Stimulated activated CD8-positive, alpha-beta memory T cell treated with anti-CD3 and anti-CD28 coated beads, Interleukin-15, amount 100 ng/mL, for 48 hours (primary cell): ENCODE results near the gene INSIG1.

Source experiments
- DNase-seq, 2 donors: peaks; one replicate each; pipeline ENCODE4 v3.0.0-alpha.2; 2020; ENCODE audit warnings: low read depth in 2 of 2

Gene INSIG1

DNA sequence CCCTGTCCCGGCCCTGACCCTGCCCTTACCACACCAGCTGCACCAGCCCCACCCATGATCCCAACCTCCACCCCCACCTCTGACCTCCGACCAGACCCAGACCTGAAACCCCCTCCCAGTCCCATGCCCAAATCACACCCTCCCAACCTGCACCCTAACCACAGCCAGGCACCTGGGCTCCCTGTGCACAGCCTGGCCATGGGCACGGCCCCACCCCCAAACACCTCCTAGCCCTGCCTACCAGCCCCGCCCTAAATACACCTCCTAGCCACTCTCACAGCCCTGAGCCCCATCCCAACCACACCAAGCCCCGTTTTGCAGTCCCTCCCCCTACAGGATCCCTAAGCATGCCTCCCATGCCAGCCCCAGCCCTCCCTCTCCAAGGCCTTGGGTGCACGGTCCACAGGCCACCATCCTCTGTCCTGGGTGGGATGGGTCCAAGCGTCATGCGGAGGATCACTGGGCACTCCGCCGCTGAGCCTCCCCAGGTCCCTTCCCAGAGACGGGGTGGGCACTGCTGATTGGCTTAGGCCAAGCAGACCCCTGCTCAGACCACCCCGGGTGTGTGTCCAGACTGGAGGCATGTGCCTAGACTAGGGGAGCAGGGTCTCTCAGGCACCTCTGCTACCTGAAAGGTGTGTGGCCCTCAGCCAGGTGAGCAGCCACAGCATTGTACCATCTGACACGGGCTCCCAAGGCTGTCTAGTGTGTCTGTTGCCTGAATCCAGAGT, 30.1 kb downstream of the INSIG1 start:
- no peak for DNase-seq

DNA sequence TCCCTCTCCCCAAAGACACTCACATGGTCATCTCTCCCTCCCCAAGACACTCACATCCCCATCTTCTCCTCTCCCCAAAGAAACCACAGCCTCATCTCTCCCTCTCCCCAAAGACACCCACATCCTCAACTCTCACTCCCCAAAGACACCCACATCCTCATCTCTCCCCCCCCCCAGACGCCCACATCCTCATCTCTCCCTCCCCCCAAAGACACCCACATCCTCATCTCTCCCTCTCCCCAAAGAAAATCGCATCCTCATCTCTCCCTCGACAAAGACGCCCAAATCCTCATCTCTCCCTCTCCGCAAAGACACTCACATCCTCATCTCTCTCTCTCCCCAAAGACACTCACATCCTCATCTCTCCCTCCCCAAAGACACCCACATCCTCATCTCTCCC, 31.5 kb downstream of the INSIG1 start:
- DNase-seq = no peak

DNA sequence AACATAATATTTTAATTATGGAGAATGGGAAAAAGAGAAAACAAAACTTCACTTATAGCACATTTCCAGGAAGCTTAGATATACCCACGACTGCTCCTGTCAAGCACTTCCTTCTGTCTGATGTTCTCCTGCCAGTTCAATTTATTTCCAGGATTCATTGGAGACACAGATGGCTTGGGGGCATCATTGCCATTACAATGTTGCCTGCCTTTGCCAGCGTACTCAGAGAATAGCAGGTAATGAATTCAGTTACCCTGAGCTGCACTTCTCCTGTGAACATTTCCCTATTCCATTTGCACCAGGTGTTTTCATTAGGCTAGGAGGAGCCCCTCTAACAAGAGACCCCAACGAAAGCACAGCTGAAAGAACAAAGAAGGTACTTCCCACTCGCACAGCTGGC, 33.7 kb downstream of the INSIG1 start:
- no peak for DNase-seq

DNA sequence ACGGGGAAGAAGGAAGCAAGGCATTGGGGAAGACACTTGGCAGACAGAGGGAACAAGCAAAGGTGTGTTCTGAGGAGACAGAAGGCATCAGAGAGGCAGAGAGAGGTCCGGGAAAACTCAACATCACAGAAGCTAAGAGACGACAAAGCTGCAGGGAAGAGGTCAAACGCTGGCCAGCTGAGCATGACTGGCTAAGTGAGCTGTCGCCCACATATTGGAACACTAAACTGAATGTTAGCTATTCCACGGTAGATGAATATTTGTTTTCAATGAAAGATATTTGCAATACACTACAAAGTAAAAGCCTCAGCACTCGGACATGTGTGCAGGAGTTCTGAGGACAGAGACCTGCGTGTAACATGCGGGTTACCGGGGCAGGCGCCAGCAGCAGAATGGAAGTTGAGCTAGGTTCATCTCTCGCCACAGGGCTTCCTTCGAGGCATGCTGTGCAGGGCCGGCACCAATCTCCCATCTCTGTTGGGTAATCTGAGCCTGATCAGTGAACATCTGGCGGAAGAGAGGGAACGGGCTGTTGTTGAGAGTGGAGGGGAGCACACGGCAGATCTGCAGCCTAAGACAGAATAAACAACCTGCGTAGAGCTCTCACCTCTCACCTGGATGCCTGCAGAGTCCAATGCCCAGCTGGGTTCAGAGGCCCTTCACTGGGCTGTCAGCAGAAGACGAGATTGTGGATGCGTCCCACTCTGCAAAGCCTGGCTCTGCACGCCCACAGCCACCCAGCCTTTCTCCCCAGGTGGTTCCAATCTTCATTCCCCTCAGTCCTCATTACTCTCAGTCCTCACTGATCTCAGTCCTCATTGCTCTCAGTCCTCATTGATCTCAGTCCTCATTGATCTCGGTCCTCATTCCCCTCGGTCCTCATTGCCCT, 35.9 kb downstream of the INSIG1 start:
- DNase-seq = no peak

DNA sequence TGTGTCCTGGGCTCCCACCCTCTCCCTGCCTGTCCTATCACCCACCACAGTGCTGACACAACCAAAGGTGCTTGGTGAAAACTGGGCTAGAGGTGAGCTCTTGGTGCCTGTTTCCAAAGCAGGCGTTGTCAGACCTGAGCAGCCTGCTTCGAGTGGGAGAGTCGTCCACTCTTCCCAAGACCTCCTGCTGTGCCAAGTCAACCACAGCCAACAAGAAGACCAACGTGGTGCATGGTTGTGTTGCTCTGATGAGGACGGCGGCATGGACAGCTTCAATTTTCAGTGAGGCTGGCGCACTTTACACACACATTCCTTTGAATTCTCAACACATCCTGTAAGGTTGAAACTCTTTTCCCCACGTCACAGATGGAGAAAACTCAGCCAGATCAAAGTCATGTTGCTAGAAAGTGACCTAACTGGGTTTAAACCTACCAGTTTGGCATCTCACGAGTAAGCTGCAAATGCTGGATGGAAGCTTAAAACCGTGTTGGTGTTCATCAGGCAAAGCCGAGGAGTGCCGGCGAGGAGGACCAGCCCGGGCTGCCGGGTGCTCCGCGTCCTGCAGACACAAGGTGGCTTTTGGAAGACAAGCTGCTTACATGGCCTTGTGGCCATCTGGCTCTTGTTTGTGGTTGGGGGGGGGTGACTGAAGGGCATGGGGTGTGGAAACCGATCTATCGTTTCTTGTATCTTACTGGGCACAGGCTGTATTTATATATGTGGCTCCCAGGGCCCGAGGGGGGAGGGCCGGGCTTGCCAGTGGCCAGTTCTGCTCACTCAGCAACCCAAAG, 39.3 kb downstream of the INSIG1 start:
- DNase-seq = no peak

DNA sequence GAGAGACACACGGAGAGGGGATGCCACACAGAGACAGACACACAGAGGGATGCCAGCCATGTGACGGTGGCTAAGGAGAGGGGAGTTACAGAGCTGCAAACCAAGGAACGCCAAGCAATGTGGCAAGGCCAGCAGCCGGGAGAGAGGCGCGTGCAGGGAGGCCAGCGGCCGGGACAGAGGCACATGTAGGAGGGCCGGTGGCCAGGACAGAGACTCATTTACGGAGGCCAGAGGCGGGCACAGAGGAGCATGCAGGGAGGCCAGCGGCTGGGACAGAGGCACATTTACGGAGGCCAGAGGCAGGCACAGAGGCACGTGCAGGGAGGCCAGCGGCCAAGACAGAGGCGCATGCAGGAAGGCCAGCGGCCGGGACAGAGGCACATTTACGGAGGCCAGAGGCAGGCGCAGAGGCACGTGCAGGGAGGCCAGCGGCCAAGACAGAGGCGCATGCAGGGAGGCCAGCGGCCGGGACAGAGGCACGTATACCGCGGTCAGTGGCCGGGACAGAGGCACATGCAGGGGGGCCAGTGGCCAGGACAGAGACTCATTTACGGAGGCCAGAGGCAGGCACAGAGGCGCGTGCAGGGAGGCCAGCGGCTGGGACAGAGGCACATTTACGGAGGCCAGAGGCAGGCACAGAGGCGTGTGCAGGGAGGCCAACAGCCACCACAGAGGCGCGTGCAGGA, 40.4 kb downstream of the INSIG1 start:
- no peak for DNase-seq

DNA sequence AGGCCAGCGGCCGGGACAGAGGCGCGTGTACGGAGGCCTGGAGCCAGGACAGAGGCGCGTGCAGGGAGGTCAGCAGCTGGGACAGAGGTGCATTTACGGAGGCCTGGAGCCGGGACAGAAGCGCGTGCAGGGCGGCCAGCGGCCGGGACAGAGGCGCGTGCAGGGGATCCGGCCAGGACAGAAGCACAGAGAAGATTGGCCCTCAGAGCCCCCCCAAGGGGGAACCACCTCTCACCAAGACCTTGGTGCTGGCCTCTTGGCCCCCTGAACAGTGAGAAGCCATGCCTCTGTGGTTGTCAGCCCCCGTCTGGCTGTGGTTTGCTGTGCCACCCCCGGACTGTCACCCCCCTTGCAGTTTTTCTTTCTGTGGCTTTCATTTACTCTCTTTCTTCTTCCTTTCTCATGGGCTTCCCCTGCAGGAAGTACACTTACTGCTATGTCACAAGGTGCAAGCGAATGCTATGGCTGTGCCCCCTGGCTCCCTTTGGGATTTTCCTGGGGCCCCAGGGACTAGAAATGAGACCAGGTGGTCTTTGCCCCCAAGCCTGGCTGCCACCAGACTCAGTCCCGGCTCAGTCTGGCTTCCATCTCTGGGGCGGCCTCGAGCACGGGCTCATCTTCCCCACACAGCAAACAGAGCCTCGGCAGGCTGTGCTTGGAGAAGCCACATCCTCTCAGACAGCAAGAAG, 41.1 kb downstream of the INSIG1 start:
- DNase-seq = peak; percentile 18 to 23

DNA sequence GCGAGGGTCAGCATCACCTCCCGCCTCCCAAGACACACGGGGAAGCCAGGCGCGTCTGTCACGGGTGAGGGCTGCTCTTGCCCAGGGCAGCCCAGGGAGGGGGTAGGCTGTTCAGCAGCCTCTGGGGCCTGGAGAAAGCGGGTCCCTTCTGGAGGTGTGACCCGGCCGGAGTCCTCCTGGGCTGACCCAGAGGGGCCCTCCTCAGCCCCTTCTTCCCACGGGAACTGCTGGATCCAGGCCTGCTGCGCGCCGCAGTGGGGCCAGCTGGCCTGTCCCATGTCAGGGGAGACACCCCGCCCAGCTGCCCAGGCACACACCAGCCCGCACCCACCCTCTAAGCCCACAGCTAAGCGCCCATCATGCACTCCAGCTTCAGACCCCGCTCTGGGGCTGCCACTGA, 41.8 kb downstream of the INSIG1 start:
- DNase-seq = no peak

DNA sequence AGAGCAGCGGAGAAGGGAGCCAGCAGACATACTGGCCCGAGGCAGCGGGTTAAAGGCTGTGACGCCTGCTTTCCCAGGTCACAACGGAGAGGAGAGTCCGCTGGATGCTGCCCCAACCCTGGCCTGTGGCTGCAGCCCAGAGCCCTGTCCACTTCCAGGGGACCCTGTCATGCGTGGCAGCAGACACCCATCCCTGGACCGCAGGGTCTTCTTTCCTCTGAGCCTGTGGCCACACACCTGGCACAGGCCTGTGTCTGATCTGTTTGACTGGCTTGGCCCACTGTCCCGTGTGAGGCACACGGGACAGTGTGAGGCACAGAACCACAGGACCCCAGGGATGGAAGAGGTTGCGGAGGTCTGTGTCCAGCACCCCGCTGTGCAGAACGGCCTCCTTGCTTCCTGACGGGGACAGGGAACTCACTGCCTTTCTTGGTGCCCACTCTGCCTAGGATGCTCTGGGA, 42.4 kb downstream of the INSIG1 start:
- no peak for DNase-seq

DNA sequence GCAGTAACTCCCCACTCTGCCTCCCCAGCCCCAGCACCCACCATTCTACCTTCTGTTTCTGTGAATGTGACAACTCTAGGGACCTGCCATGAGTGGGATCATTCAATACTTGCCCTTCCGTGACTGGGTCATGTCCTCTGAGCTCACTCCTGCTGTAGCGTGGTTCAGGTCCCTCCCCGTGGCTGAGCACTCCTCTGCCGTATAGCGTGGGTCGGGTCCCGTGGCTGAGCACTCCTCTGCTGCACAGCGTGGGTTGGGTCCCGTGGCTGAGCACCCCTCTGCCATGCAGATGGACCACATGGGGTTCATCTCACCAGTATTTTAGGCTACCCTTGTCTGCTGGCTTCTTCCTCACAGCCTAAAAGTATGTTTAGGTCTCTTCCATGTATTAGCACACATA, 43.0 kb downstream of the INSIG1 start:
- DNase-seq = no peak

DNA sequence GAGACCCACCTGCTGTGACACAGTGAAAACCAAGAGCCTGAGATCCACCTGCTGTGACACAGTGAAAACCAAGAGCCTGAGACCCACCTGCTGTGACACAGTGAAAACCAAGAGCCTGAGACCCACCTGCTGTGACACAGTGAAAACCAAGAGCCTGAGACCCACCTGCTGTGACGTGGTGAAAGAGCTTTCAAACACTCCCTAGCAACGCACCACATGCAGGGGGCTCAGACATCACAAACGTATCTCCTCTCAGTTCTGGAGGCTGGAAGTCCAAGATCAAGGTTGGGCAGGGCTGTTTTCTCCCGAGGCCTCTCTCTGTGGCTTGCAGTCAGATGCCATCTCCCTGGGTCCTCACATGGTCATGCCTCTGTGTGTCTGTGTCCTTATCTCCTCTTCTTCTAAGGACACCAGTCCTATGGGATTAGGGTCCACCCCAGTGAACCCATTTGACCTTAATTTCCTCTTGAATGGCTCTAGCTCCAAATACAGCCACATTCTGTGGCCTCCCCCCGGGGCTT, 43.8 kb downstream of the INSIG1 start:
- DNase-seq = no peak

DNA sequence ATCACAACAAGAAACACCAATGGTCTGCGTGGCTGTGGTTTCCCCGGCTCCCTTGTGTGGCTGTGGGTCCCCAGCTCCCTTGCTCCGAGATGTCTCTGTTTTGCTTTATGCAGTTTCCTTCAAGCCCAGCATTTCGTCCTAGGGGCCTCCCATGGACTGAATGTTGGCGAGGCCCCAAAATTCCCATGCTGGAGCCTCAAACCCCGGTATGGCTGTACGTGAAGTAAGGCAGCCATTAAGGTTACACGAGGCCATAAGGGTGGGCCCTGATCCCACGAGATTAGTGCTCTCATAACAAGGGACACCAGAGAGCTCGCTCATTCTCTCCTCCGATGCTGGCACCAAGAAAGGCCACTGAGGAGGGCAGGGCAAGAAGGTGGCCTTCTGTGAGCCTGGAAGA, 44.6 kb downstream of the INSIG1 start:
- no peak for DNase-seq

DNA sequence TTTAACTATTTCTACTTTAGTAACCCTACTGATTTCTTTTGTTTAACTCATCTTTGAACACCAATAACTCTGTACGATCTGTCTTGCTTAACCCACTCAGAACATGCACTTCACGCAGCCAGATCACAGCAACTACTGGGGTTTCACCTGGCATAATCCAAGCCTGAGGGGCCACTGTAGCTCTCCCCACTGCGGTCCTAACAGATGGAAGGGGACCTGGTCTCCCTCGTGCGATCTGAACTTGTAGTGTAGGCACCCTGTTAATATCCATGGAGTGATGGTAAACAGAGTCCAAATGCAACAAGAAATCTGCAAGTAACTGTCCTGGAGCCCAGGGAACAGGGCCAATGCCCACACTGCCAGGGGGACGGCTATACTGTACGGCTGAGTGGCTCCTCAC, 45.5 kb downstream of the INSIG1 start:
- no peak for DNase-seq

DNA sequence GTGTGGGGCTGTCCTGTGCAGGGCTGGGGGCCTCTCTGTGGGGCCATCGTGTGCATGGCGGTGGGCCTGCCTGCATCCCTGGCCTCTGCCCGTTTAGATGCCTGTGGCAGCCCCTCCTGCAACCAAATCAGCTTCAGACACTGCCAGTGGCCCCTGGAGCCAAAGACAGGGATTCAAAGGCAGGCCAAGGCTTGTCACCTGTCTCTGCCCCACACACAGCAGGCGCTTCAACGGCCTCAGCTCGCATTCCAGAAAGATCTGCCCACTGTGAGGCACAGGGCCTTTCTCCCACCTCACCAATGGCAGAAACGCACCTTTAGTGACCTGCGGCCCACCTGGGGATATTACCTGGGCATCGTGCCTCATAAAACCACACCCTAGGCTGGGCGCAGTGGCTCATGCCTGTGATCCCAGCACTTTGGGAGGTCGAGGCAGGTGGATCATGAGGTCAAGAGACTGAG, 46.0 kb downstream of the INSIG1 start:
- DNase-seq = no peak

DNA sequence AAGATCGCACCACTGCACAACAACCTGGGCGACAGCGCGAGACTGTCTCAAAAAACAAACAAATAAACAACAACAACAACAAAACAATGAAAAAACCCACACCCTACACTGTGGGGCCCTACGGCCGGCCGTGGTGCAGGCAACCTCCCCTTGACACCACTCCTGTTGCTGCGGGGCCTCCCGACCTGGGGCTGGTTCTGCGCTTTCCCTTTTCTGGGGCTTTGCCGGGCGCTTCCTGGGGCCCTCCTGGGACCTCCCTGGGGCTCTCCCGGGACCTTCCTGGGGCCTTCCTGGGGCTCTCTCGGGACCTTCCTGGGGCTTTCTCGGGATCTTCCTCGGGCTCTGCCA, 46.6 kb downstream of the INSIG1 start:
- DNase-seq = peak; percentile 9

DNA sequence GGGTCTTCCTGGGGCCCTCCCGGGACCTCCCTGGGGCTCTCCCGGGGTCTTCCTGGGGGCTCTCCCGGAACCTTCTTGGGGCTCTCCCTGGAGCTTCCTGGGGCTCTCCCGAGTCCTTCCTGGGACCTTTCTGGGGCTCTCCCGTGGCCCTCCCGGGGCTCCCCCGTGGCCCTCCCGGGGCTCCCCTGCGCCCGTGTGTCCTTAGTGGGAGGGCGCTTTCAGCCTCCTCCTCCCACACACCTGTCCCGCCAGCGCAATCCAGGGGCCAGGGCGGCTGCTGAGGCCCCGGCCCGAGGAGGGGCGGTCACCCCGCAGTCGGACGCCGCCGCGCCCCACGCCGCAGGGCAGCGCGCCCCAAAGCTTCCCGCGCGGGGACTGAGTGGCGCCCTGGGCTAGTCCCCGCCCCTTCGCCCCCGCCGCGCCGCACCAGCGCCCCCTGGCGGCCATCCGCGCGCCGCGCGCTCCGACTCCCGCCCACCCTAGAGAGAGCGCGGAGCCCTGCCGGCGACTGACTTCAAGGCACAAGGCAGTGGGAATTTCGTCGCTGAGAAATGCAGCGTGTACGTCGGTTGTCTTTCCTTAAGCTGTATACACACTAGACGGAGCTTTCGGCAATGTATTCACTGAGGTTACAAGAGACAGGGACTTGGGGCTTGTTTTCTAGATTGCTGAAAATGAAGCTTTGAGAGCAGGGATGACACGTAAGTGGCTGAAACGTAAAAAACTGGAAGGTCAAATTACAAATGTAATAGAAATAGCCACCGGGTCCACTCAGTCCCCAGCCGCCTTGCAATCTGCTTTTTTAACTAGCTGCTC, 47.1 kb downstream of the INSIG1 start:
- DNase-seq = peak; percentile 68 to 71

DNA sequence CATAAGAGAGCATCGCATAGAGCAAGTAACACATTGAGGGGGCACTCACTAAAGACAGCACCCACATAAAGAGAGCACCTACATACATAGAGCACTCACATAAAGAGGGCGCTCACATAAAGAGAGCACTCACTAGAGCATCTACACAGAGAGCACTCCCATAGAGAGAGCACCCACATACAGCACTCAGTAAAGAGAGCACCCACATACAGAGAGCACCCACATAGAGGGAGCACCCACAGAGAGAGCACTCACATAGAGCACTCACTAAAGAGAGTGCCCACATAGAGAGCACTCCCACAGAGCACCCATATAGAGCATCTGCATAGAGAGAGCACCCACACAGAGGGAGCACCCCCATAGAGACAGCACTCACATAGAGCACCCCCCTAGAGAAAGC, 47.8 kb downstream of the INSIG1 start:
- no peak for DNase-seq

DNA sequence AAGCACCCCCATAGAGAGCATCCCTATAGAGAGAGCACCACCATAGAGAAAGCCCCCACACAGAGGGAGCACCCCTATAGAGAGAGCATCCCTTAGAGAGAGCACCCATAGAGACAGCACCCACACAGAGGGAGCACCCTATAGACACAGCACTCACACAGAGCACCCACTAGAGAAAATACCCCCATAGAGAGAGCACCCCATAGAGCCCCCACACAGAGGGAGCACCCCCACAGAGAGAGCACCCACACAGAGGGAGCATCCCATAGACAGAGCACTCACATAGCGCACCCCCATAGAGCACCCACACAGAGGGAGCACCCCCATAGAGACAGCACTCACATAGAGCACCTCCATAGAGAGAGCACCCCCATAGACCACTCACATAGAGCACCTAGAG, 48.6 kb downstream of the INSIG1 start:
- DNase-seq = no peak

DNA sequence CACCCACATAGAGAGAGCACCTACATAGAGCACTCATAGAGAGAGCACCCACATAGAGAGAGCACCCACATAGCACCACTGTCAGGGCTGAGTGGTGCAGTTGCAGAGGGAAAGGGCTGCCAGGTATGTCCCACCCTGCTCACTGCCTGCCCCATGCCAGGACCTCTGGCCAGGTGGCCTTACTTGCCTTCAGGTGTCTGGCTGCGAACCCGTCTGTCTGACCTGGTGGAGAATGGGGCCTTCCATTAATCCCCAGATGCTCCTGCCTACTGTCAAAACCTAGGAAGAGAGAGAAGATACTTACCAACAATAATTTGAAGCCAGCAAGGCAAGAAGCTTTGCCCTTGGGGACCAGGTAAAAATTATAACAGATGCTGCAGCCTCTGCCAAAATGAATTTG, 51.1 kb downstream of the INSIG1 start:
- DNase-seq = no peak
